Choroid plexus epithelial cell (primary cell): Measurements from ENCODE around the gene ATP5PB.
A peak's percentile ranks its signal among the peaks of the same experiment; 100 is the strongest.

Source experiments
- DNase-seq: peaks from one replicate; pipeline ENCODE4 v3.0.0-alpha.2; 2010; ENCODE audit warnings: low read depth
- H3K4me3 ChIP-seq: 2 replicates; pipeline ENCODE4 v1.5.1; 2011; ENCODE audit warnings: low read depth, mild to moderate bottlenecking, control low read depth, low read length, moderate library complexity
- CTCF ChIP-seq: conservative IDR thresholded peaks from 2 replicates; pipeline ENCODE4 v1.5.1; 2011; ENCODE audit warnings: low read depth, mild to moderate bottlenecking, control low read depth, inconsistent platforms, low read length, moderate library complexity

ATP5PB gene

GRCh38 chr1:111466480-111466879 is 17.2 kb downstream of the ATP5PB start:
- TF ChIP-seq CTCF: no peak
- no peak for DNase-seq
- no peak overlapping the region for H3K4me3 ChIP-seq

GRCh38 chr1:111467865-111468716 is 18.8 kb downstream of the ATP5PB start:
- no peak overlapping the region for H3K4me3 ChIP-seq
- no peak for DNase-seq
- TF ChIP-seq CTCF: peak; percentile 5

- DNase-seq: no peak
- TF ChIP-seq CTCF: no peak
- no peak overlapping the region for H3K4me3 ChIP-seq
These were observed 19.4 kb downstream of the ATP5PB start for GRCh38 chr1:111468717-111469100.

- no peak for DNase-seq
- H3K4me3 ChIP-seq: no peak overlapping the region
- no peak for TF ChIP-seq CTCF
These were observed 20.3 kb downstream of the ATP5PB start for GRCh38 chr1:111469539-111469938.

GRCh38 chr1:111470596-111470995 is 21.3 kb downstream of the ATP5PB start:
- no peak overlapping the region for H3K4me3 ChIP-seq
- no peak for TF ChIP-seq CTCF
- no peak for DNase-seq

- TF ChIP-seq CTCF: no peak
- DNase-seq: no peak
- H3K4me3 ChIP-seq: no peak overlapping the region
These were observed 21.7 kb downstream of the ATP5PB start for GRCh38 chr1:111471012-111471411.

- H3K4me3 ChIP-seq: no peak overlapping the region
- TF ChIP-seq CTCF: no peak
- no peak for DNase-seq
These were observed 22.3 kb downstream of the ATP5PB start for GRCh38 chr1:111471538-111471937.
